Mesenchymal stem cell (in vitro differentiated cells and primary cell): ENCODE data around the gene TBX2.

Experiments
- DNase-seq: peaks from one replicate; pipeline ENCODE4 v3.0.0-alpha.2; 2013
- H2AFZ ChIP-seq: one replicate; pipeline ENCODE4 v1.6.1; 2013; ENCODE audit warnings: low read depth, mild to moderate bottlenecking, control low read depth, inconsistent platforms, low read length, moderate library complexity
- H2AK5ac ChIP-seq: 2 replicates; pipeline ENCODE4 v1.6.1; 2013; ENCODE audit warnings: low read length, moderate library complexity, mild to moderate bottlenecking, inconsistent platforms; ENCODE audit not compliant: severe bottlenecking
- H2BK120ac ChIP-seq: one replicate; pipeline ENCODE4 v1.6.1; 2013; ENCODE audit warnings: low read depth, mild to moderate bottlenecking, inconsistent platforms, low read length, moderate library complexity
- H2BK12ac ChIP-seq, 2 experiments: one replicate each; pipeline ENCODE4 v1.6.1; 2013; ENCODE audit warnings: inconsistent platforms in 2 of 2, low read length in 2 of 2, mild to moderate bottlenecking in 2 of 2, moderate library complexity in 2 of 2, control low read depth in 1 of 2
- H2BK15ac ChIP-seq: one replicate; pipeline ENCODE4 v1.6.1; 2013; ENCODE audit warnings: mild to moderate bottlenecking, low read depth, inconsistent platforms; ENCODE audit not compliant: poor library complexity, severe bottlenecking
- H2BK5ac ChIP-seq: 2 replicates; pipeline ENCODE4 v1.6.1; 2013; ENCODE audit warnings: low read depth, mild to moderate bottlenecking, low read length, control low read depth, inconsistent platforms; ENCODE audit not compliant: poor library complexity, severe bottlenecking
- H3K14ac ChIP-seq, 2 experiments: one replicate each; pipeline ENCODE4 v1.6.1; 2013; ENCODE audit warnings: inconsistent platforms in 2 of 2, low read length in 2 of 2, control low read depth in 1 of 2, mild to moderate bottlenecking in 1 of 2, moderate library complexity in 1 of 2
- H3K18ac ChIP-seq, 2 experiments: one replicate each; pipeline ENCODE4 v1.6.1; 2013; ENCODE audit warnings: inconsistent platforms in 2 of 2, low read length in 2 of 2, control low read depth in 1 of 2, low read depth in 1 of 2, mild to moderate bottlenecking in 1 of 2
- H3K23ac ChIP-seq, 2 experiments: one replicate each; pipeline ENCODE4 v1.6.1; 2013; ENCODE audit warnings: inconsistent platforms in 2 of 2, low read length in 2 of 2, mild to moderate bottlenecking in 2 of 2, moderate library complexity in 2 of 2, control low read depth in 1 of 2
- H3K27ac ChIP-seq: 2 replicates; pipeline ENCODE4 v1.5.1; 2013; ENCODE audit warnings: mild to moderate bottlenecking, moderate library complexity, low read length, control low read depth, inconsistent platforms; ENCODE audit not compliant: poor library complexity, severe bottlenecking
- H3K27me3 ChIP-seq, 2 experiments: 2 replicates each; pipeline versions ENCODE4 v1.6.1 to v1.7.0; 2013; ENCODE audit warnings: low read length in 2 of 2, mild to moderate bottlenecking in 2 of 2, moderate library complexity in 2 of 2, control low read depth in 1 of 2, inconsistent platforms in 1 of 2; ENCODE audit not compliant: control insufficient read depth in 1 of 2, insufficient read depth in 1 of 2
- H3K36me3 ChIP-seq, 2 experiments: 2 replicates each; pipeline versions ENCODE4 v1.6.1 to v1.7.0; 2013; ENCODE audit warnings: low read length in 2 of 2, control low read depth in 1 of 2, inconsistent platforms in 1 of 2, low read depth in 1 of 2, mild to moderate bottlenecking in 1 of 2; ENCODE audit not compliant: insufficient read depth in 2 of 2, control insufficient read depth in 1 of 2
- H3K4ac ChIP-seq, 2 experiments: one replicate each; pipeline ENCODE4 v1.6.1; 2013; ENCODE audit warnings: inconsistent platforms in 2 of 2, low read length in 2 of 2, mild to moderate bottlenecking in 2 of 2, moderate library complexity in 2 of 2, control low read depth in 1 of 2, low read depth in 1 of 2
- H3K4me1 ChIP-seq: 2 replicates; pipeline ENCODE4 v1.6.1; 2013; ENCODE audit warnings: low read depth, low read length, control low read depth; ENCODE audit not compliant: control insufficient read depth, insufficient read depth
- H3K4me2 ChIP-seq: 2 replicates; pipeline ENCODE4 v1.6.1; 2013; ENCODE audit warnings: low read length, mild to moderate bottlenecking, inconsistent platforms; ENCODE audit not compliant: poor library complexity, severe bottlenecking
- H3K4me3 ChIP-seq, 2 experiments: 2 replicates each; pipeline versions ENCODE4 v1.5.1 to v1.7.0; 2013; ENCODE audit warnings: low read length in 2 of 2, mild to moderate bottlenecking in 2 of 2, control low read depth in 1 of 2, low read depth in 1 of 2; ENCODE audit not compliant: insufficient read depth in 1 of 2
- H3K79me1 ChIP-seq: replicated peaks from 2 replicates; pipeline ENCODE4 v1.6.1; 2013; ENCODE audit warnings: mild to moderate bottlenecking, control low read depth, low read length, inconsistent platforms; ENCODE audit not compliant: poor library complexity, severe bottlenecking
- H3K9ac ChIP-seq: 2 replicates; pipeline ENCODE4 v1.7.0; 2013; ENCODE audit warnings: mild to moderate bottlenecking, low read length, moderate library complexity
- H3K9me3 ChIP-seq: 2 replicates; pipeline ENCODE4 v1.7.0; 2013; ENCODE audit warnings: mild to moderate bottlenecking, low read length; ENCODE audit not compliant: control insufficient read depth
- H4K8ac ChIP-seq: one replicate; pipeline ENCODE4 v1.6.1; 2013; ENCODE audit warnings: inconsistent platforms, mild to moderate bottlenecking, low read length, moderate library complexity
- H4K91ac ChIP-seq: one replicate; pipeline ENCODE4 v1.6.1; 2013; ENCODE audit warnings: mild to moderate bottlenecking, low read length, inconsistent platforms
- WGBS: methylation state at CpG from one replicate; pipeline ENCODE4 v1.1.7; 2013; ENCODE audit warnings: mixed read lengths; 5-methylcytosine and 5-hydroxymethylcytosine counted together

Gene TBX2

DNA sequence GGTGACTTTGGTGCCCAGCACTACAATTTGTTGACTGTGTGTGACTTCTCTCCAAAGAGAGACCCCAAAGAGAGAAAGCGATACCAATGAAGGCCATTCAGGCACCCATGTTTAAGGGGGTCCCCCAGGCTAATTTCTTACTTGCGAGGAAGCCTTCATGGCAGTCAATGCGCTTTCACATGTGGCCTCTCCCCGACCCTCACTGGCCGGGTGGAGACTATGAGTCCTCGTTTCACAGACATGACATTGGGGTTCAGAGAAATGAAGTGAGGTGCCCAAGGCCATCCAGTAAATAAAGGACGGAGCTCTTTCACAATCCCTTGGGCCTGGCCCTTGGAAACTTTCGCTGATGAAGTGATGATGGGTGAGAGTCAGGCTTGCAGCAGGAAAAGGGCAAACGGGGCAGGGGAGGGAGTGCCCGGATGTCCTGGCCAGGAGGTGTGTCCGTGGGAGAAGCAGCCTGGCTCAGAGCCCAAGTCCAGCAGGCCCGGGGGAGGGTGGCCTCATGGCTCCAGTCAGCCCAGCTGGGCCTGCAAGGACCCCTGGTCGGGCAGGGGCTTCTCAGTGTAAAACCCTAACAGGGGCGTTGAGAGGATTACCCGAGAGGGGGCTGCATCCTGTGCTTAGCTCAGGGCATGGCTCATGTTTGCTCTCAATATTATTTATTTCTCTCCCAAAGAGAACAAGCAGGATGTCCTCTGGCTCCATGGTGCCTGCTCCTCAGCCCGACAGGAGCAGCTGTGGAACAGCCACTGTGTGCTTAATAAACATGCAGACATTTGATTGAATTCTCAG lies 14.7 kb downstream of the TBX2 start:
- Histone ChIP-seq H3K9me3 (no peaks in the 10 kb centered on the region), H2BK12ac (no peak overlapping the region)

DNA sequence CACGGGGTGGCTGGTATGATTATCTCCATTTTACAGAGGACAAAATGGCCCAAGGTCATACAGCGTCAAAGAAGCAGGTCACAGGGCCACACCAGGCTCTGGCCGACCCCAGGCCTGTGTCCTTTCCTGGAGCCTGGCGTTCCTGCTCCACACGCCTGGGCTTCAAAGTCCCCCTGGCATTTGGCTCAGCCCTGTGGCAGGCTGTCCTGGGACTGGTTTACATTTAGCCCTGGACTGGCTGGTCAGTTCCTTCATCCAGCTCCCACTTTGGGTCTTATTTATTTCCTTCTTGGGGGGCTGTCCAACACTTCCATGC lies 15.3 kb downstream of the TBX2 start:
- H2BK15ac ChIP-seq = no peak overlapping the region
- no peak overlapping the region for H3K23ac ChIP-seq
- WGBS = 90% methylated on average over 5 of the region's 5 CpGs
- no peaks in the 10 kb centered on the region for H3K9me3 ChIP-seq
- no peak overlapping the region for H2AK5ac ChIP-seq
- no peak overlapping the region for H2BK12ac ChIP-seq
- peaks cover 2% of the 10 kb centered on the region for H3K79me1 ChIP-seq
- H3K4me2 ChIP-seq = no peak overlapping the region
- H3K27ac ChIP-seq = no peak overlapping the region
- H3K4me1 ChIP-seq = peaks cover 28% of the 10 kb centered on the region
- H3K18ac ChIP-seq = no peak overlapping the region
- no peak overlapping the region for H3K14ac ChIP-seq
- H2BK120ac ChIP-seq = no peak overlapping the region
- H3K27me3 ChIP-seq = peaks cover 2 to 20% of the 10 kb centered on the region in 2 experiments
- no peak overlapping the region for H3K9ac ChIP-seq
- no peak overlapping the region for H3K4ac ChIP-seq
- no peak for DNase-seq
- H2AFZ ChIP-seq = no peak overlapping the region
- H4K91ac ChIP-seq = no peak overlapping the region
- H3K4me3 ChIP-seq = no peak overlapping the region
- no peak overlapping the region for H4K8ac ChIP-seq
- no peak overlapping the region for H2BK5ac ChIP-seq
- no peaks in the 10 kb centered on the region for H3K36me3 ChIP-seq

More for the DNA sequence above, 14.7 kb downstream of the TBX2 start:
- Histone ChIP-seq H2AFZ (no peak overlapping the region), H3K4me1 (peaks cover 29% of the 10 kb centered on the region), H3K27me3 (peaks cover 0 to 15% of the 10 kb centered on the region in 2 experiments), H3K18ac (no peak overlapping the region), H3K4me3 (no peak overlapping the region), H2AK5ac (no peak overlapping the region), H4K91ac (no peak overlapping the region), H3K14ac (no peak overlapping the region), H3K79me1 (peaks cover 2% of the 10 kb centered on the region), H3K36me3 (no peaks in the 10 kb centered on the region), H2BK15ac (no peak overlapping the region), H2BK5ac (no peak overlapping the region), H3K23ac (no peak overlapping the region), H3K4me2 (no peak overlapping the region), H3K27ac (no peak overlapping the region), H3K9ac (no peak overlapping the region), H4K8ac (no peak overlapping the region), H3K4ac (no peak overlapping the region), H2BK120ac (no peak overlapping the region)
- 80% methylated on average over 16 of the region's 16 CpGs for WGBS
- no peak for DNase-seq

DNA sequence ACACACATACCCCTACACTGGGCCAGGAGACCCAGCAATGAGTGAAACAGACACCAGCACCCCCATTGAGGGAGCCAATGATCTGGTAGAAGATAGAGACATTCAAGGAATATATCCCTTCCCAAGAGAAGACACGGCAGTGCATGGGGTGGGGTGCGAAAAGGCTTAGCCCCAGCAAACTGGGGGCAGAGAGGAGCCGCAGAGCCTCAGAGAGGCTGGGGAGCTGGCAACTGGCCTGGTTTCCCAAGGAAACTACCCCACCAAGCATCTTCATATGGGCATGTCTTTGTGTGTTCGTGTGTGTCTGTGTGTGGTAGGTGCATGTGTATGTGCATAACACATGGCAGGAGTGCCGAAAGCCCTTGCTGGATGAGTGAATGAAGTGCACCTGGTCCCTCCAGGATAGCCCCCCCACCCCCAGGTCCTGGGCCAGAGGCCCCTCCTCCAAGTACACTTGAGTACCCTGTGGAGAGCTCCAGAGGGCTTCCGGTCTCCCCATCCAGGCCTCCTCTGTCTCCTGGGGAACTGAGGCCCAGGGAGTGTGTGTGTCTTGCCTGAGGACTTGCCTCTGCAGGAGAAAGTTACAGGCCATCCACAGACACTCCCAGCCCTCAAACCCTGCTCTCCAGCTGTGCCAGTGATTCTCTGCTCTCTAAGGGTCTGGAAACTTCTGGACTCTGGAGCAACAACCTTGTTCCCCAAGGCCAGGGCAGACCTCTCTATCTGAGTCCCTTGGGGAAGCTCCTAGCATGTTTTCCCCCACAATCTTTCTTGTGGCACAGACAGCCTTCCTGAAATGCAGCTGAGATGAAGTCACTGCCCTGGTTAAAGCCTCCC lies 15.9 kb downstream of the TBX2 start:
- 93% methylated on average over 5 of the region's 6 CpGs for WGBS
- H3K4me3 ChIP-seq = no peak overlapping the region

DNA sequence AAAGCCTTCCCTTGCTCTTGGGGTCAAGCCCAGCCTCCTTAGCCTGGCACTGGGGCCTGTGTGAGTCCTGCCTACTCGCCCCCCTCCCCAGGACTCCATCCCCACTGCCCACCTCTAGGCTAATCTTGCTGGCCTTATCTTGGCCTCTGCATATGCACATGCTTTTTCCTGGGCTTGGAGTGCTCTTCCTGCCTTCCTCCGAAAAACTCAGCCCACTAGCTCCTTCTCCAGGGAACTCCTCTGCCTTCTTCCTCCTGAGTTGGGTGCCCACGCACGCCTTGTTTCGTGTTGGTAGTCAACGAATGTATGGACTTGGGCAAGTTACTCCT lies 16.5 kb downstream of the TBX2 start:
- 87% methylated on average over 6 of the region's 6 CpGs for WGBS
- H3K4me3 ChIP-seq = peak overlapping the region in 1 of 2 experiments; percentile 63
- no peak overlapping the region for H3K4me2 ChIP-seq
- no peak overlapping the region for H3K27ac ChIP-seq
- H3K9ac ChIP-seq = peak overlapping the region; percentile 75
- H3K14ac ChIP-seq = no peak overlapping the region
- peak overlapping the region; percentile 52 to 67 for H3K18ac ChIP-seq
- H2BK12ac ChIP-seq = peak overlapping the region in 1 of 2 experiments; percentile 5
- H3K23ac ChIP-seq = no peak overlapping the region
- peaks cover 22% of the 10 kb centered on the region for H3K4me1 ChIP-seq
- H2BK15ac ChIP-seq = no peak overlapping the region
- peaks cover 2% of the 10 kb centered on the region for H3K79me1 ChIP-seq
- H2BK5ac ChIP-seq = no peak overlapping the region
- H2BK120ac ChIP-seq = no peak overlapping the region
- no peak overlapping the region for H2AFZ ChIP-seq
- peaks cover 14 to 26% of the 10 kb centered on the region in 2 experiments for H3K27me3 ChIP-seq
- H2AK5ac ChIP-seq = no peak overlapping the region
- H3K9me3 ChIP-seq = no peaks in the 10 kb centered on the region
- no peaks in the 10 kb centered on the region for H3K36me3 ChIP-seq
- H4K91ac ChIP-seq = peak overlapping the region; percentile 47
- no peak for DNase-seq
- peak overlapping the region; percentile 97 for H4K8ac ChIP-seq
- no peak overlapping the region for H3K4ac ChIP-seq

More for the DNA sequence above, 15.9 kb downstream of the TBX2 start:
- DNase-seq = peak; percentile 61
- no peak overlapping the region for H3K4me2 ChIP-seq
- H3K18ac ChIP-seq = no peak overlapping the region
- no peak overlapping the region for H2BK12ac ChIP-seq
- H4K91ac ChIP-seq = no peak overlapping the region
- H3K4me1 ChIP-seq = peaks cover 22% of the 10 kb centered on the region
- no peak overlapping the region for H3K14ac ChIP-seq
- no peak overlapping the region for H4K8ac ChIP-seq
- no peak overlapping the region for H2AFZ ChIP-seq
- H2AK5ac ChIP-seq = no peak overlapping the region
- no peak overlapping the region for H3K4ac ChIP-seq
- H3K9me3 ChIP-seq = no peaks in the 10 kb centered on the region
- H3K36me3 ChIP-seq = no peaks in the 10 kb centered on the region
- no peak overlapping the region for H3K23ac ChIP-seq
- peaks cover 2% of the 10 kb centered on the region for H3K79me1 ChIP-seq
- H3K9ac ChIP-seq = peak overlapping the region; percentile 75
- H3K27ac ChIP-seq = no peak overlapping the region
- H2BK15ac ChIP-seq = no peak overlapping the region
- H3K27me3 ChIP-seq = peaks cover 8 to 21% of the 10 kb centered on the region in 2 experiments
- H2BK5ac ChIP-seq = no peak overlapping the region
- no peak overlapping the region for H2BK120ac ChIP-seq
